Measurements from ENCODE around the gene C12orf57. TPM values are rescaled to one million over a fixed set of nuclear protein-coding genes. Genes with fewer than 3 reads are reported as not detected.

C12orf57 gene
- total and polyA plus RNA-seq, 2 of the 13 experiments (the other 11 are each of a cell fraction or from before 2014, with no cell fraction given) = 84.0 to 287 TPM

- TF ChIP-seq JDP2 (CRISPR knock-in tag; IDR thresholded peaks at IDR 0.05; ENCODE audit: borderline replicate concordance) = no peak
- TF ChIP-seq MYPOP (CRISPR knock-in tag; IDR thresholded peaks at IDR 0.05) = peak; percentile 100
- TF ChIP-seq, protein P1, sequence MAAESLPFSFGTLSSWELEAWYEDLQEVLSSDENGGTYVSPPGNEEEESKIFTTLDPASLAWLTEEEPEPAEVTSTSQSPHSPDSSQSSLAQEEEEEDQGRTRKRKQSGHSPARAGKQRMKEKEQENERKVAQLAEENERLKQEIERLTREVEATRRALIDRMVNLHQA (CRISPR knock-in tag; IDR thresholded peaks at IDR 0.05) = peak; percentile 86; the same call in 1 of the 2 replicates
- peak; percentile 87; the same call in 1 of the 2 replicates for TF ChIP-seq HDAC2 (CRISPR knock-in tag; IDR thresholded peaks at IDR 0.05)
- no peak for TF ChIP-seq U2AF2 (IDR thresholded peaks at IDR 0.05; ENCODE audit: low read depth, low read length)
- peak; percentile 10; the same call in 1 of the 2 replicates for TF ChIP-seq TFAP4 (IDR thresholded peaks at IDR 0.05; ENCODE audit: borderline replicate concordance, low read depth)
- TF ChIP-seq, protein P2, sequence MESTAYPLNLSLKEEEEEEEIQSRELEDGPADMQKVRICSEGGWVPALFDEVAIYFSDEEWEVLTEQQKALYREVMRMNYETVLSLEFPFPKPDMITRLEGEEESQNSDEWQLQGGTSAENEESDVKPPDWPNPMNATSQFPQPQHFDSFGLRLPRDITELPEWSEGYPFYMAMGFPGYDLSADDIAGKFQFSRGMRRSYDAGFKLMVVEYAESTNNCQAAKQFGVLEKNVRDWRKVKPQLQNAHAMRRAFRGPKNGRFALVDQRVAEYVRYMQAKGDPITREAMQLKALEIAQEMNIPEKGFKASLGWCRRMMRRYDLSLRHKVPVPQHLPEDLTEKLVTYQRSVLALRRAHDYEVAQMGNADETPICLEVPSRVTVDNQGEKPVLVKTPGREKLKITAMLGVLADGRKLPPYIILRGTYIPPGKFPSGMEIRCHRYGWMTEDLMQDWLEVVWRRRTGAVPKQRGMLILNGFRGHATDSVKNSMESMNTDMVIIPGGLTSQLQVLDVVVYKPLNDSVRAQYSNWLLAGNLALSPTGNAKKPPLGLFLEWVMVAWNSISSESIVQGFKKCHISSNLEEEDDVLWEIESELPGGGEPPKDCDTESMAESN (CRISPR knock-in tag; conservative IDR thresholded peaks at IDR 0.05) = peak; percentile 95
- TF ChIP-seq ZMAT5 (CRISPR knock-in tag; IDR thresholded peaks at IDR 0.05; ENCODE audit: borderline replicate concordance, low read depth) = no peak
- TF ChIP-seq ELF1 (CRISPR knock-in tag; IDR thresholded peaks at IDR 0.05) = peak; percentile 89
- TF ChIP-seq EP300 (IDR thresholded peaks at IDR 0.05; ENCODE audit: low read depth in 2 of 2, low read length in 2 of 2) = 0 out of 4 replicates have a peak, but pooled peaks of 1 of the 2 experiments have one; percentile 10
- 0 out of 2 replicates have a peak, but pooled peaks have one; percentile 21 for TF ChIP-seq EP300 (CRISPR knock-in tag; IDR thresholded peaks at IDR 0.05; ENCODE audit: borderline replicate concordance)
- no peak for TF ChIP-seq FOXP1 (IDR thresholded peaks at IDR 0.05)
- no peak for TF ChIP-seq FOXP1 (CRISPR knock-in tag; IDR thresholded peaks at IDR 0.05)
- TF ChIP-seq, protein P3, sequence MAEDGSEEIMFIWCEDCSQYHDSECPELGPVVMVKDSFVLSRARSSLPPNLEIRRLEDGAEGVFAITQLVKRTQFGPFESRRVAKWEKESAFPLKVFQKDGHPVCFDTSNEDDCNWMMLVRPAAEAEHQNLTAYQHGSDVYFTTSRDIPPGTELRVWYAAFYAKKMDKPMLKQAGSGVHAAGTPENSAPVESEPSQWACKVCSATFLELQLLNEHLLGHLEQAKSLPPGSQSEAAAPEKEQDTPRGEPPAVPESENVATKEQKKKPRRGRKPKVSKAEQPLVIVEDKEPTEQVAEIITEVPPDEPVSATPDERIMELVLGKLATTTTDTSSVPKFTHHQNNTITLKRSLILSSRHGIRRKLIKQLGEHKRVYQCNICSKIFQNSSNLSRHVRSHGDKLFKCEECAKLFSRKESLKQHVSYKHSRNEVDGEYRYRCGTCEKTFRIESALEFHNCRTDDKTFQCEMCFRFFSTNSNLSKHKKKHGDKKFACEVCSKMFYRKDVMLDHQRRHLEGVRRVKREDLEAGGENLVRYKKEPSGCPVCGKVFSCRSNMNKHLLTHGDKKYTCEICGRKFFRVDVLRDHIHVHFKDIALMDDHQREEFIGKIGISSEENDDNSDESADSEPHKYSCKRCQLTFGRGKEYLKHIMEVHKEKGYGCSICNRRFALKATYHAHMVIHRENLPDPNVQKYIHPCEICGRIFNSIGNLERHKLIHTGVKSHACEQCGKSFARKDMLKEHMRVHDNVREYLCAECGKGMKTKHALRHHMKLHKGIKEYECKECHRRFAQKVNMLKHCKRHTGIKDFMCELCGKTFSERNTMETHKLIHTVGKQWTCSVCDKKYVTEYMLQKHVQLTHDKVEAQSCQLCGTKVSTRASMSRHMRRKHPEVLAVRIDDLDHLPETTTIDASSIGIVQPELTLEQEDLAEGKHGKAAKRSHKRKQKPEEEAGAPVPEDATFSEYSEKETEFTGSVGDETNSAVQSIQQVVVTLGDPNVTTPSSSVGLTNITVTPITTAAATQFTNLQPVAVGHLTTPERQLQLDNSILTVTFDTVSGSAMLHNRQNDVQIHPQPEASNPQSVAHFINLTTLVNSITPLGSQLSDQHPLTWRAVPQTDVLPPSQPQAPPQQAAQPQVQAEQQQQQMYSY (CRISPR knock-in tag; IDR thresholded peaks at IDR 0.05) = 0 out of 2 replicates have a peak, but pooled peaks have one; percentile 10
- peak; percentile 76 for TF ChIP-seq AHR (CRISPR knock-in tag; IDR thresholded peaks at IDR 0.05)
- TF ChIP-seq KLF11 (CRISPR knock-in tag; IDR thresholded peaks at IDR 0.05) = 0 out of 2 replicates have a peak, but pooled peaks have one; percentile 38
- no peak for TF ChIP-seq NFRKB (IDR thresholded peaks at IDR 0.05)
- no peak for TF ChIP-seq SMARCE1 (IDR thresholded peaks at IDR 0.05; ENCODE audit: borderline replicate concordance)
- TF ChIP-seq ZNF746 (CRISPR knock-in tag; IDR thresholded peaks at IDR 0.05) = peak; percentile 56; the same call in 1 of the 2 replicates
- TF ChIP-seq HOXA7 (CRISPR knock-in tag; IDR thresholded peaks at IDR 0.05) = no peak
- TF ChIP-seq SNAPC2 (CRISPR knock-in tag; IDR thresholded peaks at IDR 0.05) = peak; percentile 98
- 0 out of 2 replicates have a peak, but pooled peaks have one; percentile 72 for TF ChIP-seq ZNF484 (CRISPR knock-in tag; IDR thresholded peaks at IDR 0.05; ENCODE audit: borderline replicate concordance, low read depth)
Measured at GRCh38 chr12:6937481-6938352, 6.1 kb upstream of the C12orf57 start (continued).
